ES-I3 (cell line): ENCODE results near the gene FARS2.

Experiments
- H3K36me3 ChIP-seq: 2 replicates; pipeline ENCODE4 v1.6.1; 2013; ENCODE audit warnings: mild to moderate bottlenecking, low read length, control low read depth, moderate library complexity; ENCODE audit not compliant: insufficient read depth
- H3K4me1 ChIP-seq: 2 replicates; pipeline ENCODE4 v1.6.1; 2013; ENCODE audit warnings: mild to moderate bottlenecking, control low read depth, low read length; ENCODE audit not compliant: insufficient read depth
- H3K9ac ChIP-seq: 2 replicates; pipeline ENCODE4 v1.6.1; 2013; ENCODE audit warnings: low read depth, mild to moderate bottlenecking, low read length, moderate library complexity
- H3K9me3 ChIP-seq: 2 replicates; pipeline ENCODE4 v1.6.1; 2013; ENCODE audit warnings: mild to moderate bottlenecking, low read length, moderate library complexity; ENCODE audit not compliant: control insufficient read depth, insufficient read depth

Gene FARS2

DNA sequence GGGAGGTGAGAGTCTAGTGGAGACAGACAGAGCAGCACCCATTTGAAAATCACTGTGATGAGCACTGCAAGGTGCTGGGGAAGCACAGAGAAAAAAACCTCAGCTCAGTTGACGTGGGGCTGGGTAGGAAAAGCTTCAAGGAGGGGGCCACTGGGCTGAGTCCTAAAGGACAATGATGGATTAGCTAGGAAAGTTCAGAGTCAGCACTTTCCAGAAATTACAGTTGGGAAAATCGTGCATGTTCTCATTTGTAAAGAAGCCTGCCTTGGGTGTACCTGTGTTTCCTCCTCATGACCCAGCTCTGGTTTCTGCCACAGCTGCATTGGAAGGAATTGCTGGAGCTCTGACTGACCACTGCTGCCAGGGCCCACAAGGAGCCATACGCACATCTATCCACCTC lies 221.3 kb downstream of the FARS2 start:
- Histone ChIP-seq H3K36me3 (no peaks in the 10 kb centered on the region), H3K9me3 (no peaks in the 10 kb centered on the region), H3K9ac (no peak overlapping the region), H3K4me1 (no peaks in the 10 kb centered on the region)

DNA sequence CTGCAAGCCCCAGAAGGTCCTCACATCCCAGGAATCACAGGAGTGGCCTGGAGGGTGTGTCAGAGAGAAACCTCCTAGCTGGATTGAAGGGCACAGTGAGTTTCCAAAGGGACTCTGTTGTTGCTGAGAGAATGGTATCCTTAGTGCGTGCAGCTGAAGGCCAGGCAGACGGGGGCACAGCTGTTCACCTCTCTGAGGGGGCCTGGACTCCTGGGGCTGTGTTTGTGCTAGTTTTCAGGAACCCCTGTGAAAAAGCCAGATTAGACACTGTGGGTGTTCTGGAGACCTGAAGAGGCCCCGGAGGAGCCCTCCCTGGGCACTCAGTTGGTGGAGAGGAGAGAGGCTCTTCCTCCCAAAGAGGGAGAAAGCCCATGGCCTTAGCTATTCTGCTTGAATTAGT lies 223.4 kb downstream of the FARS2 start:
- Histone ChIP-seq H3K9me3 (no peaks in the 10 kb centered on the region), H3K36me3 (no peaks in the 10 kb centered on the region), H3K9ac (no peak overlapping the region), H3K4me1 (no peaks in the 10 kb centered on the region)

DNA sequence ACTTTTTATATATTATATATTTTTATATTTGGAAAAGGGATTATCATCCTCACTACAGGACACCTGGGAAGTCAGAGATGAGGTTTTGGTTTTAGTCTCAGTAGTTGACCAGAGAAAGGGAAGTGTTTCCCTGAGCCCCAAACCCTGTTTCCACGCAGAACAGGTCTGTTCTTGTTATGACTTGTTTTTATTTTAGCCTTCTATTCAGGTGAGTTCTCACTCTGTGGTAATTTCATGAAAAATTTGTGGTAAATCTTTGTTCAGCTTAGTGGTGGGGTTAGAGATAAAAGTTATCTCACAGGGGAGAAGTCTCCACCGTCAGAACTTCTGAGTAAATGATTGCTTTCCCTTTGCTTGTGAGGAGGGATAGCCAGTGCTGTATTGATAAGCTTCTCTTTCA lies 224.9 kb downstream of the FARS2 start:
- H3K36me3 ChIP-seq: no peaks in the 10 kb centered on the region
- H3K4me1 ChIP-seq: no peaks in the 10 kb centered on the region
- H3K9ac ChIP-seq: no peak overlapping the region
- H3K9me3 ChIP-seq: no peaks in the 10 kb centered on the region

DNA sequence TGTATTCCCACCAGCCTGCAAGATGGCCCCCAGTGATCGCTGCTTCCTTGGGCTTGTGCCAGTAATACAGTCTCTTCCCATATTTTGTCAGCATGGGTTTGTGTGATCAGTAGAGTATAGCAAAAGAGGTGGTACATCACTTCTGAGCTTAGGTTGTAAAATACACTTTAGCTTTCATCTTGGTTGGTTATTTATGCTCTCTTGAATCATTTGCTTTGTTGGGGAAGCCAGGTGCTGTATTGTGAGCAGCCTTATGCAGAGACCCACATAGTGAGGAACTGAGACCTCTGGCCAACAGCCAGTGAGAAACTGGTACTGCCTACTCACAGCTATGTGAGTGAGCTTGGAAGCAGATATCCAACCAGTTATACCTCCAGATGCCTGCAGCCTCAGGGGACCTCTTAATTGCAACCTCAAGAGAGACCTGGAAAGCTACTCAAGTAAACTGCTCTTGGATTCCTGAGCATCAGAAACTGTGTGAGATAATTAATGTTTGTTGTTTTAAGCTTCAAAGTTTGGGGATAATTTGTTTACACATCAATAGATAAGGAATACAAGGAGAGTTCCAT lies 229.3 kb downstream of the FARS2 start:
- no peaks in the 10 kb centered on the region for H3K36me3 ChIP-seq
- no peaks in the 10 kb centered on the region for H3K9me3 ChIP-seq
- H3K9ac ChIP-seq: no peak overlapping the region
- no peaks in the 10 kb centered on the region for H3K4me1 ChIP-seq

DNA sequence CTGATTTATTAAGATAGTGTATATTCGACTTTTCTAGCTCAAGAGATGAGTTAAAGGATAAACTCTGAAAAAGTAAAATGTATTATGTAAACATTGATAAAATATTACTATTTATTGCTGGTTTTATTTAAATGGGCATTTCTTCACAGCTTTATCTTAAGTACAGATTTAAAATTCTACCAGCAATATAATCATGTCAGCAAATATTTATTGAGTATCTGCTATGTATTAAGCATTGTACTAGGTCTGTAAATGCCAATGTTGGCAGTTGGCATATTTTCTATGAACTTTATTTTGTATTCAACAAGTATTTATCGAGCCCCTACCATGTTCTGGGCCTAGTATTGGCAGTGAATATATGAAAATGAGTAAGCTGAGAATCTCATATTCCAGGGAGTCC lies 231.0 kb downstream of the FARS2 start:
- no peaks in the 10 kb centered on the region for H3K4me1 ChIP-seq
- H3K36me3 ChIP-seq: no peaks in the 10 kb centered on the region
- no peak overlapping the region for H3K9ac ChIP-seq
- H3K9me3 ChIP-seq: no peaks in the 10 kb centered on the region

DNA sequence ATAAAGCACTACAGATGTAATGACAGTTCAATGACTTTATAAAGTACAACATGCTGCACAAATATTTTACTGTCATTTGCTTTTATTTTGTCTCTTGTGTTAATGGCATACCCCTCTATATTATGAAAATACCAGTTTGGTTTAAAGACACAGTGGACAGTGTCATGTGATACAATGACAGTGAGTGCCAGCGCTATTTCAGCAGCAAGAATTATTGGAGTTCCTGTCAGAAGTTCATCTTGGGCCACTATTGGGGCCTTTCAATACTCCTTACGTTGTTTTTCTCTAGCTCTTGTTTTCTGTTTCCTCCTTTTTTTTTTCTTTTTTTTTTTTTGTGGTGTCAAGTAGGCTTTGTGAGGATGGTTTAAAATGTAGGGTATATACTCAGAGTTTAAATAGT lies 232.5 kb downstream of the FARS2 start:
- no peaks in the 10 kb centered on the region for H3K9me3 ChIP-seq
- H3K36me3 ChIP-seq: no peaks in the 10 kb centered on the region; the same call in 1 of the 2 replicates
- H3K4me1 ChIP-seq: no peaks in the 10 kb centered on the region
- H3K9ac ChIP-seq: no peak overlapping the region

DNA sequence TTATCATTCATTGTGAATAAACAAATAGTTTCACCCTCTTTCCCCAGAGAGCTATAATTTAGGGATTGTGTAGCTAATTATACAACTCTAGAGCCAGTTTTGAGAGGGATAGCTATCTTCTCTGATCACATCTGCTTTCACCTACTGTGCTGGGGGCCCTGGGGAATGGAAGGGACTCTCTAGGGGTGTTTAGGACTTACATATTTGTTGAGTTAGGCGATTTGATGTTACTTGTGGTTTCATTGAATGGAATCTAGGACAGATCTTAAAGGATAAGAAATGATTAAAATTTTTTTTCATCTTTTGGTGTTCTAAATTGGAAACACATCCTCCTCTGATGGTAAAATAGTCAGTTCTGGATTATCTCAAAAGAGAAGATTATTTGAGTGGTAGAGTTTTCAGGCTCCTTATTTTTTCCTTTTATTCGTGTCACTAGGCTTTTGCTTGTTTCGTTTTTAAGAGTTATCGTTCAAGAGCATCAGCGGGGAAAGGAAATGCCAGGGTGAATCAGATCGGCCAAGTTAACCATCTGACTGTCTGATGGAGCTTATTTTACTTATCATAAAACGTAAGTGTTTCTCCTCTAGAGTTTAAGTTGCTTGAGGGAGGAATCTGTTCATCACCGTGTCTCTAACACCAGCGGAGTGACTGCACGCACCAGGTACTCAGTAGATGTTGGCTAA lies 236.7 kb downstream of the FARS2 start:
- H3K9ac ChIP-seq: no peak overlapping the region
- H3K36me3 ChIP-seq: no peaks in the 10 kb centered on the region; the same call in 1 of the 2 replicates
- peaks cover 17% of the 10 kb centered on the region for H3K4me1 ChIP-seq
- H3K9me3 ChIP-seq: no peaks in the 10 kb centered on the region

DNA sequence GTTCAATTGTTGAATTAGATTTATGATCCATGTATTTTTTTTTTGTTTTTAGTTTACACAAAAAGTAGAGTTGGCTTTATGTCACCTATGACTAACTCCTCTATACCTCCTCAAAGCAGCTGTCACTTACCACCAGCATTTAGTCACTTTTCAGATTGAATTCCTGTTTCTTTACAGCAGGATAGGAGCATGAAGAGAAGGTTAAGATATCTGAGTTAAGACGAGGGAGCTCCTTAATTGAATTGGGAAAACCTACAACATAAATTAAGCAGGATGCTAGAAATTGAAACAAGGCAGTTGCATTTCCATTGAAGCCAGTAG lies 237.2 kb downstream of the FARS2 start:
- no peaks in the 10 kb centered on the region for H3K9me3 ChIP-seq
- H3K36me3 ChIP-seq: no peaks in the 10 kb centered on the region; the same call in 1 of the 2 replicates
- peaks cover 17% of the 10 kb centered on the region for H3K4me1 ChIP-seq
- H3K9ac ChIP-seq: no peak overlapping the region

DNA sequence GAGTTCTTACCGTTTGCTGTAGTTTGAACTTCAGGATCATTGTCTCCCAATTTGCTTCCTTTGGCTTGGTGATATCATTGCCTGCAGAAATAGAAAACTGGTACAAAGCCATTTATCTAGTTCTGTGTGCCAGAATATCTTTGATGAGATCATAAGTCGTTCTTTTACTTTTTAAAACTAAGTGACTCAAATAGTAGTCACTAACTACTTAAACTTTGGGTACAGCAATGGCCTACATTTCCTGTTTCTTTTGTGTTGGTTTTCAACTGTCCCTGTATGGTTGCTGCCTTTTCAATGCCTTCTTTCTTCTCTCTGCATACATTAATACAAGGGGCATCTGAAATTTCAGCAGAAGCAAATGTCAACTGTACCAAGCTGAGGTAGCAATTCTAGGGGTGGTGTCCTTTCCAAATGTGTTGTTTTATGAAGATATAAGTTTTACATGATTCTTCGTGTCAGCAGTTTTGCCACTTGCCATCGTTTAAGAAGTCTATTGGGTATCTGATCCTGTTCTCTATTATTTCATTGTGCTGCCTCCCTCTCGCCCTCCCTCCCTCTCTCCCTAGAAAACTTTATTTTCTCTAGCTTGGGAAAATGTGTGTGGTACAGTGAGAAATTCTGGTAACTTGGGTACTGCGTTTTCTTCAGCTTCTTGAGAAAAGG lies 238.5 kb downstream of the FARS2 start:
- H3K9ac ChIP-seq: no peak overlapping the region

DNA sequence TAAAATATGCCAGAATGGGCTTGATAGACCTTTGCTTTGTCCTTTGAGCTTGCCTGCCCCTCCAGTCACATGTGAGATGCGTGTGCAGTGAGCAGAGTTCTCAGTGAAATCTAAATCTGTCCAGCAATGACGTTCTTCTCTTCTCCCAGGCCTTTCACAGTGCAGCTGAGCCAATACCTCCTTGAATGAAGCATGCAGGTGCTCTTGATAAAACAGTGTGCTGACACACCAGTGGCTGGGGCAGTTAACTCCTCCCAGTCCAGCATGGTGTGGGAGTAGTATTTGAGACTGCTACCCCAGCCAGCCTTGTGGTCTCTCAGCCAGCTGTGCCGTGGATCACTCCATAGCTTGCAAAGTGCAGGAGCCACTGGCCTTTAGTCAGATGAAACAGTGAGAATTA lies 240.5 kb downstream of the FARS2 start:
- no peaks in the 10 kb centered on the region; the same call in 1 of the 2 replicates for H3K36me3 ChIP-seq
- peaks cover 17% of the 10 kb centered on the region for H3K4me1 ChIP-seq
- no peak overlapping the region for H3K9ac ChIP-seq
- no peaks in the 10 kb centered on the region for H3K9me3 ChIP-seq

More for the DNA sequence above, 238.5 kb downstream of the FARS2 start:
- no peaks in the 10 kb centered on the region; the same call in 1 of the 2 replicates for H3K36me3 ChIP-seq
- H3K9me3 ChIP-seq: no peaks in the 10 kb centered on the region
- peaks cover 17% of the 10 kb centered on the region for H3K4me1 ChIP-seq

DNA sequence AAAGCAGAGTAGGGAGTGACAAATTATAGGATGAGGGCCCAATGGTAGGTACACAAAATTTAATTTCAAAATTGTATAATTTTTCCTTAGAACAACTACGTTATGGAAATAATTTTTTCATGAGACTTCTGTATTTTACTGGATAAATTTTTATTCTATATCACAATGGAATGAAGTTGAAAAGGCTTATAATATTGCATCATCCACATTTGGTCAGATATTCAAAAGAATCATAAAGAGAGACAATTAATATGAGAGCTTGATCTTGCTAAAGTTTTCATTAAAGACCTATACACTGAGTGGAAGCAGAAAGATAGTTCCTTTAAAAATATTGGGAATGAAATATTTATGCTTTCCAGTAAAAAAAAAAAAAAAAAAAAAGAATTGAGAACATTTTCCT lies 242.8 kb downstream of the FARS2 start:
- Histone ChIP-seq H3K9ac (no peak overlapping the region), H3K9me3 (no peaks in the 10 kb centered on the region), H3K4me1 (peaks cover 17% of the 10 kb centered on the region), H3K36me3 (no peaks in the 10 kb centered on the region)

DNA sequence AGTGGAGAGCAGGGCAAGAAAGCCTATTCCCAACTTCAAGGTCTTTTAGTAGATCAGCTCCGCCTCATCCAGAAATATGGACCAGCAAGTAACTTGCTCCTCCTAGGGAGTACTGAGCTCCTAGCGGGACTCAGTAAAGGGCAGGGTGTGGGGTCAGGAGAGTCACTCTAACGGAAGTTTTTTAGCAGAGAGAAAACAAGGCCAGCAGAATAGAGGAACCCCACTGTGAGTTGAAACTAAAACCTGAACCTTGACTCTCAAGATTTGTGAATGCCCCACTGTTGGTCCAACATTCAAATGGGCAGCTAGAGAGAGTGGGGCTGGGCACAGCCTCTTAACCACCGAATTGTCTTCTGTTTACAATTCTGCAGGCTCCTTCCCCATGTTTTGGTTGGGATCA lies 244.8 kb downstream of the FARS2 start:
- peaks cover 4% of the 10 kb centered on the region; the same call in 1 of the 2 replicates for H3K4me1 ChIP-seq
- no peaks in the 10 kb centered on the region for H3K36me3 ChIP-seq
- H3K9me3 ChIP-seq: no peaks in the 10 kb centered on the region
- no peak overlapping the region for H3K9ac ChIP-seq

DNA sequence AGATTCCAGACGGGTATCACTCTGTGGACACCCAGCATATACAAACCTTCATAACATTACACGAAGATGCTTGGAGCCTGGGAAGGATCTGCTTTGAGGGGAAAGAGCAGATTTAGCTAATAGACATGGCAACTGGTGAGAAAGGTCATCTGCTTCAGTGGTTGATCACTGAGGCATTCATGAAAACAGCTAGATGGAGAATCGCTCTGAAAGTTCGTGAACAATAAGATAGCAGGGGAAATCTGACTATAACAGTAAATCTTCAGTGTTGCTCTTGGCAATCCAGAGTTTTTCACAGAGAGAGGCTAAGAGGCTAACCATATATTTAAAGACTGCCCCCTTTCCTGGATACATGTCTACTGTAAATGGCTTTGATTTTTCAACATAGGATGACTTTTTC lies 245.3 kb downstream of the FARS2 start:
- peaks cover 4% of the 10 kb centered on the region; the same call in 1 of the 2 replicates for H3K4me1 ChIP-seq
- no peaks in the 10 kb centered on the region for H3K9me3 ChIP-seq
- H3K36me3 ChIP-seq: no peaks in the 10 kb centered on the region
- no peak overlapping the region for H3K9ac ChIP-seq

DNA sequence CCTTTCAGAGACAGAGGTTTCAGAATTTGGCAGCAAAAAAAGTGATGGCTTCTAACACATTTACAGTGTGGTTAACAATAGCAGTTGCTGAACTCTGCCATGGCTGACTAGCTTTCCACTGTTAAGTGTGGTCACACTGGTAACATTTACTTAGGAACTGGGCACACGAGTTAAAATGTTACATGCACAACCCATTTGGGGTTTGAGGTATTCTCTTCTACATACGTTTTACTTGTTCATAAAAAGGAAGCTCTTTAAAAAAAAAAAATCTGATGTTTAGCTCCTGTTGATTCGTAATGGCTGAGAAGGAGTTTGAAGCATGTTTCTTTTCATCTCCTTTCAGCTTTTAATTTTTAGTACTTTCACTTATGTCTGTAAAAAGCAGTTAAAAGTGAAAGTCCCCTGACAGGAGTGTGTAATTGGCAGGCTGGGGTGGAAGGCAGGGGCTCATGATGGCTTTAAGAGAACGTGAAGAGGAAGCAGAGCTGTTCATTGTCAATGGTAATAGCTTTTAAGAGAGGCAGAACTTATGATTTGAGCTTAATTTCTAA lies 245.9 kb downstream of the FARS2 start:
- no peaks in the 10 kb centered on the region for H3K36me3 ChIP-seq
- no peak overlapping the region for H3K9ac ChIP-seq
- no peaks in the 10 kb centered on the region for H3K9me3 ChIP-seq
- peaks cover 4% of the 10 kb centered on the region; the same call in 1 of the 2 replicates for H3K4me1 ChIP-seq

DNA sequence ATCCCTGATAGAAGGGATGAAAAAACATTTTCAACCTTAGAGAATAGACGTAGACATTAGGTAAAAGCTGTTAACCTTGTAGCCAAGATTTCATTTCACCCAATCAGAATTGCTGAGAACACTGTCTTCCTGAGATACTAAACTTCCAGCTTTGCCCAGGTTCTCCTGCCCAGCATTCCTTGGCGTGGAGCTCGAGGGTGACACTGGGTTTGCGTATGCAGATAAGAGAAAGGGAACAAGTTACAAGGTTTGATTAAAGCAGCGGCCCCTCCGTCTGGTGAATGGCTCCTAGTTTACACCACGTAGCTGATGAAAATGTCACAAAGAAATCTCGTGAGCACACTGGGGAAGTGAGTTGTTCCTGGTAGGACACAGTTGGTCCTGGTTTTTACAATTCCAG lies 247.8 kb downstream of the FARS2 start:
- H3K9ac ChIP-seq: no peak overlapping the region
- no peaks in the 10 kb centered on the region for H3K36me3 ChIP-seq
- no peaks in the 10 kb centered on the region for H3K9me3 ChIP-seq
- peaks cover 4% of the 10 kb centered on the region; the same call in 1 of the 2 replicates for H3K4me1 ChIP-seq
